ENCODE results near the gene FKBP14.

- no peak for TF ChIP-seq POLR2A (IDR thresholded peaks at IDR 0.05)
- TF ChIP-seq CTCF (IDR thresholded peaks at IDR 0.05 in 8 of 11, conservative IDR thresholded peaks at IDR 0.05 in 3 of 11): no peak
- TF ChIP-seq POLR2AphosphoS5 (IDR thresholded peaks at IDR 0.05): no peak
These were observed 50.9 kb downstream of the FKBP14 start for GRCh38 chr7:29975561-29975960.
